NCI-H345 treated with DMSO at 0.1 percent for 48 hours (cell line): ENCODE results near the gene LAMA2.

Experiments
- DNase-seq: peaks from one replicate; lab custom pipeline; 2025; ENCODE audit not compliant: unreplicated experiment; lab: John Stamatoyannopoulos, UW

LAMA2 gene

DNA sequence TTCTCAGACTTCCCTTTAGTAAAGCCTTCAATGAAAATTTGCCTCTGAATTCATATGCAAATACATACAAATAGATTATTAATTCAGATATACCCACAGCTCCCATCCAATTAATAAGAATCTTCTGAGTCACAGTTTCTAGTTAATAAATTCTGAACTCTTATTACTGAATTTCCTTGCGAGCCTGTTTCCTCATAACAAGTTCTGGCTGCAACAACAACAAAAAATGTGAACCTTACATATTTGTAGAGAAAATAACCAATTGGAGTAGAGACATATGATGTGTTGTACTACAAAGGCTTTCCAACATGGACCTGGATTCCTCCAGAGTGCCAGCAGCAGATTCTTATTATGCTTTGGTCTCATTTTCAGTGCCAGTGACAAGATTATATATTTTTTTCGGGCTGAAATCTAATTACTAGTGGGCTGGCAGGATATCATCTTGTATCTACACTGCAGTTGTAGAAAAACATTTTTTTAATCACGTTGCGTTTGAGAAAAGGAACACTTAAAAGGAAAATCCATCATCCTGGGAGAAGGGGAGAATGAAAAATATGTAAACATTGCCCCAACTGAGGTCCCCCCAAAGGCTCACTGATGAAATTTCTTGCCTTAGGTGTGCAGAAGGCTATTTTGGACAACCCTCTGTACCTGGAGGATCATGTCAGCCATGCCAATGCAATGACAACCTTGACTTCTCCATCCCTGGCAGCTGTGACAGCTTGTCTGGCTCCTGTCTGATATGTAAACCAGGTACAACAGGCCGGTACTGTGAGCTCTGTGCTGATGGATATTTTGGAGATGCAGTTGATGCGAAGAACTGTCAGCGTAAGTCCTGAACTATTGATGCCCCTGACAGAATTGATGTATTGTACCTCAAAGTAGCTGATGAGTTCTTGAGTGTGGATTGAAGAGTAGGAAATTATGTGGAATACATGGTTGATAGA, 404.6 kb downstream of the LAMA2 start:
- no peak for DNase-seq

DNA sequence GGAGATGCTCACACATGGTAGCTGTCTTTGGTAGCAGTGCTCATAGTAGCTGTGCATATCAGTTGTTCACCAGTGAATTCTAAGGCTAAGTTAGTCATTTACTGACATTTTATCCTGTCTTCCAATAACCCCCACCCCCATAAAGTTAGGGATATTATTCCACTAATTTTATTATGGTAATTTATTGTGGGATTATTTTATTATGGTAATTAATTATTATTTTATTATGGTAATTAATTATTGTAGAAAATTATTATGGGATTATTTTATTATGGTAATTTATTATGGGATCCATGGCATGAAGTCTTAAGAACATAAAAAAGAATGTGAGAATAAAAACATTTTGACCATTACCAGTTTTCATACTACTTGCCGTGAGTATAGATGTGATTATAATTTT, 406.5 kb downstream of the LAMA2 start:
- DNase-seq = no peak

DNA sequence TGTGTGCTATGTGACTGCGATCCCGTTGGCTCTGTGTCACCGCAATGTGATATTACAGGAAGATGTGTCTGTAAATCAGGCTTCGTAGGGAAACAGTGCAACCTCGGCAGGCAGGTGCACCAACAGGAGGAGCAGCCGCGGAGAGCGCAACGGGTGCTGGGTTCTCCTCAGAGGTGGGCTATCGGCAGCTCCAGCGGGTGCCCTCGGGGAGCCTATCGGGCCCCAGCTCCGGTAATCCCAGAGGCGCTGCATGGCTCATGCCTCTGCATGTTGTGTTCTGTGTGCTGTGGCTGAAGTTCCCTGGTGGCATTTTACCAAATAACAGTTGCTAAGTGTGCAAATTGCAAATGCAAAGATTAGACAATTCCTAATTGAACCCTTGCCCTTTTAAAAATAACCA, 409.9 kb downstream of the LAMA2 start:
- no peak for DNase-seq

GRCh38 chr6:129297592-129297991, 414.7 kb downstream of the LAMA2 start:
- no peak for DNase-seq

DNA sequence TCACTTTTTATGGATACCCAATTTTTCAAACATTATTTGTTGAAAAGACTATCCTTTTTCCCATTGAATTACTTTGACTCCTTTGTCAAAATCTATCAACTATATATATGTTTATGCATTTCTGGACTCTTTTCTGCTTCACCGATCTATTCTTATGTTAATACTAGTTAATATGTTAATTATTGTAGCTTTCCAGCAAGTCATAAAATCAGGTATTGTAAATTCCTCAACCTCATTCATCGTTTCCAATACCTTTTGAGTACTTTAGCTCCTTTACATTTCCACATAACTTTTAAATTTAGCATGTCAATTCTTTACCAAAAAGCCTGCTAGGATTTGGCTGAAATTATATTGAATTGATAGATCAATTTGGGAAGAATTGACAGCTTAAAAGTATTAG, 419.7 kb downstream of the LAMA2 start:
- no peak for DNase-seq

DNA sequence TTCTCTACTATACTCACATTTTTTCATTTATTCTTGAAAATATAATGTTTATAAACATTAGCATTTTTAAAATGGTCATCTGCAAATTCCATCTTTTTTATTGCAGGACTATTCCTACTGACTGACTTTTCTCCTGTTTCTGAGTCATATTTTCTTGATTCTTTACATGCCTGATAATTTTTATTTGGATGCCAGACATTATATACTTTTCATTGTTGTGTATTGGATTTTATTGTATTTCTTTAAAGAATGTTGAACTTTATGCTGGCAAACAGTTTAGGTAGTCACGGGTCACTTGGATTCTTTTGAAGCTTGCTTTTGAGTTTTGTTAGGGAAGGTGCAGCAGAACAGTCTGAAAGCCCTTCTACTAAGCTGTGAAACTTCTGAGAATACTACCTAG, 423.9 kb downstream of the LAMA2 start:
- no peak for DNase-seq

- DNase-seq = no peak
Measured at GRCh38 chr6:129307845-129308244, 424.9 kb downstream of the LAMA2 start.

GRCh38 chr6:129309154-129309553, 426.2 kb downstream of the LAMA2 start:
- no peak for DNase-seq

DNA sequence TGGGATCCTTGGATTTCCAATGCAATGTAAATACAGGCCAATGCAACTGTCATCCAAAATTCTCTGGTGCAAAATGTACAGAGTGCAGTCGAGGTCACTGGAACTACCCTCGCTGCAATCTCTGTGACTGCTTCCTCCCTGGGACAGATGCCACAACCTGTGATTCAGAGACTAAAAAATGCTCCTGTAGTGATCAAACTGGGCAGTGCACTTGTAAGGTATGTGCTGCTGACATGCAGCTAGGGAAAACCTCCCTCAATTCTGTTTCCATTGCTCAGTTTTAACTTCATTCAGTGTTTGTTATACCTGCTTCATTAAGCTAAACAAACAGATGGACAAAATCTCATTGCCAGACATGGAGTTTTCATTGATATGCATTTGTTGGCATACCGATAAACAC, 429.9 kb downstream of the LAMA2 start:
- no peak for DNase-seq

GRCh38 chr6:129314575-129314974, 431.6 kb downstream of the LAMA2 start:
- no peak for DNase-seq

GRCh38 chr6:129317931-129318820, 435.2 kb downstream of the LAMA2 start:
- DNase-seq = no peak

DNA sequence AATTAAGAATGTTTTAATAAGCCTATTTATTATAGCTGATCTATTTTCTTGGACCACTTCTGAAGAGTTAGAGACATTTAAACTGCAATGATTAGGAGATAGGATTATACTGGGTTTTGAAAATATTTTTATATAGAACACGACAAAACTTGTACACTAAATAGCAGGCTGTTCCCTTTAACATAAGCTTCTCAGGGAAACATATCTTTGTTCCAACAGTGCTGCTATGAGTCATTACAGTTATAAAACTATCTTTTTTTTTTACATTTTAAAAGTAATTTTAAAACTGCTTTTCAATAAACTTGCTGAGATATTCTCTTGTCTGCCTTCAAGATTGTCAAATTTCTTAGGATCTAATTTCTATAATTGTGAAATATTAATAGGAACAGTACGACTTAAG, 438.0 kb downstream of the LAMA2 start:
- no peak for DNase-seq

DNA sequence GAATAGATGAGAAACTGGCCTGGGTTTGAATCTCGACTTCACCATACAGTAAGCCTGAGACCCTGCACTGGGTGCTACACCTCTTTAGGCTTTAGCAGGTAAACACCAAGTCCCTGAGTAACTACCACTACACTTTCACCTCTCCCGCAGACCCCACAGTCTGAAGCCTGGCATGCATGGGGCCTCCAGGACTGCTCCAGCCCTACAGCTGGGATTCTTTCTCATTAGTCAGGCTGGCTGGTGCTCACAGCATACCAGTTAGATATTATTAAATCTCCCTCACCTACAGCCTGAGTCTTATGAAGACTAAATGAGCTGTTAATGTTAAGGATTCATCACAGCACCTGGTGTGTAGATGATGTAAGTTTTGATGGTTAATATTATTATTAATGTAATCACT, 438.4 kb downstream of the LAMA2 start:
- DNase-seq = no peak

GRCh38 chr6:129324345-129324744, 441.4 kb downstream of the LAMA2 start:
- no peak for DNase-seq

- DNase-seq = no peak
Measured at GRCh38 chr6:129329678-129330077, 446.7 kb downstream of the LAMA2 start.

DNA sequence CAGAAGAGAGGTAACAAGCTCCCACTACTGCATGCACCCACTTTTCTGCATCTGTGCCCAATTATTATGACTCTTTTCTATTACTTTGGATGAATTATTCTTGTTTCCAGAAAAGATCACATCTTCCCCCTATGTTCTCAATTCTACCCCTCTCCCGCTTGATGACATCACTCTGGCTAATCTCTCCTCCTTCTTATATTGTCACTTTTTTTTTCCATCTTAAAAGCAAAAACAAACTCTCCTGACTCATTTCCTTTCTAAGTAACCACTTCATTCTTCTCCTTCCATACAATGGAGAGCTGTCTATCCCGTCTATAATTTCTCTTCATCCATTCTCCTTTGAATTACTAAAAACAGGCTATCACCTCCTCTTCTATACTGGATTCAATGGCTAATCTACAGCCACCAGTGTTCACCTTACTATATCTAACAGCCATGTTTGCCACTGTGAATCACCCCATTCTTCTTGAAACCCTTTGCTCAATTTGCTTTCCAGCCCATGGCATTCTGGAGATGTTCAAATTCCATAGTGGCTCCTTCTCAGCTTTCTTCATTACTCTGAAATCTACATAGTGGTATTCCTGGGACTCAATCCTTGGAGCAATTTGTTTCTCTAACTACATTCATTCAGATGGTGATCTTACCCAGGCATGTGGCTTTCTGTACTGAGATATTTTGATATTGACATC, 448.7 kb downstream of the LAMA2 start:
- DNase-seq = no peak

DNA sequence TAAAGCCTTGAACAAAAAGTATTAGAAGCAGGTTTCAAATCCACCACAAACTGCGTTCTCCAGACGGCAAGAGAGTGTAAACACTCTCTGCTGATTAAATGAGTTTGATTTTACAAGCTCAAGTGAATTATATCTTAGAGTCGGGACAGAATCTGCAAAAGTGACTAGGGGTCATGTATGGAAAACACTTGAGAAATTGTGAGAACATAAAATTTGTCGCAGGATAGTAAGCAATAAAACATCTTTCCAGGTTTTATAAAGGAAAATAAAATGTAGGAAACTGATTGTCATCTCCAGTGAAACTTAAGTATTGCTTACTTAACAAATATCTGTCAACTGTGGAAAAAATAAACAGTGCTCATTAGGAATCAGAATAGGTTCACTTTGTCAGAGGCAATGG, 452.9 kb downstream of the LAMA2 start:
- DNase-seq = no peak

DNA sequence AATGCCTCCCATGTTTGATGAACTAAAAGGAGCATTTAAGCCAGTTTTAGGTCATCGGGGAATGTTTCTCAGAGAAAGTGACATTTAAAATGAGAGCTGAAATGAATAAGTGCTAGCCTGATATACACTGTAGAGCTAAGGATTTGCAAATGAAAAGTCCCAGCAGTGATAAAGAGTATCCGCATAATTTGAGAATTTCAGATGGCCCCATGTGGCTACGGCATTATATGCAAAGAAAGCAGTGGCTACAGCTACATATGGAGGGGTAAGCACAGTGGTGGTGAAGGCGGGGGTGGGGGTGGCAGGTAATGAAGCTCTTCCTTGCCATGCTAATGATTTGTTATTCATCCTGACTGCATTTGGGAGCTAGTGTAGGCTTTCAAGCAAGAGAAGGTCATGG, 455.7 kb downstream of the LAMA2 start:
- DNase-seq = no peak

DNA sequence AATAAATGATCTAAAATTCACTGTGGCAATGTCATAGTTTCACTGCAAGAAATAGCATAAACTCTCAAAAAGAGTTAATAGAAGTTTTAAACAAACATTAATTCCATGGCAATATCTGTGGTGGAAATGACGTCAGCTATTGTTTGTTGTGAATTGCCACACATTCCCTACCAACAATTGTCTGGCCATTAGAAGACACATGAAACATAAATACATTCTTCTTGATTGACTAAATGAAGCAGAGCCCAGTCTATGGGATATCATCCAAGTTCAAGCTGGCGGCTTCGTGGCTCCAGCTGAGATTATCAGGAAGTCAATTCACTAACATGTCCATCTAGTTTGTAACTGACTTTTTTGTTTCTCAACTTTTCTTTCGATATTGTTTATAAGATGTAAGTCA, 458.0 kb downstream of the LAMA2 start:
- no peak for DNase-seq

GRCh38 chr6:129342243-129342642, 459.3 kb downstream of the LAMA2 start:
- DNase-seq = no peak

DNA sequence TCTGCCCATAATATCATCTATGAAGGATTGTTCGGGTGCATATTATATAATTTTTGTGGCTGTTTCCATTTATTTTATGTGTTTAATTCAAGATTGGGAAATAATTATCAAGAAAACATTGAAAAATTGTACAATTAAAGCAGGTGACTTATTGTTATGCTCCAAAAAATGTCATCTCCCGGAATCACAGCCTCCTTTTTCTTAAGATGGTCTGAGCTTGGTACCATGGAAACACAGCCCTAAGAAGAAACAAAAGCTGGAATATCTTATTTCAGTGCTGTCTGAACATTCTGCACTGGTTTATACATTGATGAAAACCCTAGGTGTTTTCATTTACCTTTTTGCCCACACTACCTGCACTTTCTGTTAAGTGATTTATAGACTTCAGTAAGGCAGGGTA, 459.9 kb downstream of the LAMA2 start:
- no peak for DNase-seq
